GM18861 (cell line): Measurements from ENCODE around the gene ACTR3C.
"Not testable (repeated sequence)": the region's sequence is repeated elsewhere in the genome, so short reads cannot be mapped to it uniquely, and the experiment has no call there.

ENCODE experiments used
- ATAC-seq: cut with Tn5 transposase; IDR thresholded peaks from one replicate; pipeline ENCODE4 v1.9.1; 2021; ENCODE audit not compliant: unreplicated experiment

The ACTR3C gene

DNA sequence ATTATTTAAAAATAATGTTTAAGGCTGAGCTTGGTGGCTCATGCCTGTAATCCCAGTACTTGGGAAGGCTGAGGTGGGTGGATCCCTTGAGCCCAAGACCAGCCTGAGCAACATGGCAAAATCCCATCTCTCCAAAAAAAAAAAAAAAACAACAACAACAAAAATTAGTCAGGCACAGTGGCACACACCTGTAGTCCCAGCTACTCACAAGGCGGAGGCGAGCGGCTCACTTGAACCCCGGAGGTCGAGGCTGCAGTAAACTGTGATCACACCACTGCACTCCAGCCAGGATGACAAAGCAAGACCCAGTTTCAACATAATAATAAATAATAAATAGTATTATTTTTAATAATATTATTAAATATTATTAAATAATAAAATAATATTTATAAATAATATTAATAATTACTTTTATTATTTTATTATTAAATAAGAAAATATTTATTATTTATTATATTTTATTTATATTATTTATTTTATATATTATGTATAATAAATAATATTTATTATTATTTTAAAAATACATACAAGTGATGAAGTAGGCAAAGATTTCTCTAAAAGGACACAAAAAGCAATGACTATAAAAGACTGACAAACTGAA is 8.6 kb downstream of the ACTR3C start:
- ATAC-seq, result no peak

- no peak for ATAC-seq
Measured at GRCh38 chr7:150313870-150314269, 9.5 kb downstream of the ACTR3C start.

GRCh38 chr7:150313367-150313809 is 10.0 kb downstream of the ACTR3C start:
- ATAC-seq, result no peak

DNA sequence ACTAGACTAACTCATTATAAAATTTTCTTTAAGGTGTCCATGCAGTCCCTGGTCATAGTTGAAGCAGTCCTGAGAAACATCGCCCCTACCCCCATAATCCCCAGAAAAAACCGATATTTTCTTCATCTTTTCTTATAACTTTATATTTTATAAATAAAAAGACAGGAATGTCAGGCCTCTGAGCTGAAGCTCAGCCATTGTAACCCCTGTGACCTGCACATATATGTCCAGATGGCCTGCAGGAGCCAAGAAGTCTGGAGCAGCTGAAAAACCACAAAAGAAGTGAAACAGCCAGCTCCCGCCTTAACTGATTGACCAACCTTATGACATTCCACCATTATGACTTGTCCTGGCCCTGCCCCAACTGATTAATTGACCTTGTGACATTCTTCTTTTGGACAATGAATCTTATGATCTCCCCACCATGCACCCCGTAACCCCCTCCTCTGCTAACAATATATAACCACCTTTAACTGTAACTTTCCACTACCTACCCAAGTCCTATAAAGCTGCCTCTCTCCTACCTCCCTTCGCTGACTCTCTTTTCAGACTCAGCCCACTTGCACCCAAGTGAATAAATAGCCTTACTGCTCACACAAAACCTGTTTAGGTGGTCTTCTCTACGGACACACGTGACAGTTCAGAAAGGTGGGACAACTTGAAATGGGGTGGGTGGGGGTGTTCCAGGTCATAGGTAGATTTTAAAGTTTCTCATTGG is 10.5 kb downstream of the ACTR3C start:
- not testable (repeated sequence) for ATAC-seq

DNA sequence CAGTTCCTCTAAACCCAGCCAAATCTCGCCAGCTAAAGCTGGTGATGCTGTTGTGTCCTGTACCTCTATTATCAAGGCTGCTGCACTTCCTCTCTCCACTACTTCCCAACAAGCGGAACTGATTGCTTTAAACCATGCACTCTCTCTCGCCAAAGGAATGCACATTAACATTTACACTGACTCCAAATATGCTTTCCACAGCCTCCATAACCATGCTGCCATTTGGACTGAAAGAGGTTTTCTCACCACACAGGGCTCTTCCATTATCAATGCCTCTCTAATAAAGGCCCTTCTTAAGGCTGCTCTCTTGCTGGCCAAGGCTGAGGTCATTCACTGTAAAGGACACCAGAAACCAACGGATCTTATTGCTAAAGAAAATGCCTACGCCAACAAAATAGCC is 11.6 kb downstream of the ACTR3C start:
- ATAC-seq, result no peak

GRCh38 chr7:150311146-150311545 is 12.2 kb downstream of the ACTR3C start:
- no peak for ATAC-seq

- no peak for ATAC-seq
Measured at GRCh38 chr7:150308575-150308974, 14.8 kb downstream of the ACTR3C start.

GRCh38 chr7:150307904-150308303 is 15.4 kb downstream of the ACTR3C start:
- no peak for ATAC-seq

GRCh38 chr7:150307129-150307528 is 16.2 kb downstream of the ACTR3C start:
- ATAC-seq, result no peak

GRCh38 chr7:150306377-150306776 is 17.0 kb downstream of the ACTR3C start:
- not testable (repeated sequence) for ATAC-seq

GRCh38 chr7:150305903-150306284 is 17.5 kb downstream of the ACTR3C start:
- not testable (repeated sequence) for ATAC-seq

DNA sequence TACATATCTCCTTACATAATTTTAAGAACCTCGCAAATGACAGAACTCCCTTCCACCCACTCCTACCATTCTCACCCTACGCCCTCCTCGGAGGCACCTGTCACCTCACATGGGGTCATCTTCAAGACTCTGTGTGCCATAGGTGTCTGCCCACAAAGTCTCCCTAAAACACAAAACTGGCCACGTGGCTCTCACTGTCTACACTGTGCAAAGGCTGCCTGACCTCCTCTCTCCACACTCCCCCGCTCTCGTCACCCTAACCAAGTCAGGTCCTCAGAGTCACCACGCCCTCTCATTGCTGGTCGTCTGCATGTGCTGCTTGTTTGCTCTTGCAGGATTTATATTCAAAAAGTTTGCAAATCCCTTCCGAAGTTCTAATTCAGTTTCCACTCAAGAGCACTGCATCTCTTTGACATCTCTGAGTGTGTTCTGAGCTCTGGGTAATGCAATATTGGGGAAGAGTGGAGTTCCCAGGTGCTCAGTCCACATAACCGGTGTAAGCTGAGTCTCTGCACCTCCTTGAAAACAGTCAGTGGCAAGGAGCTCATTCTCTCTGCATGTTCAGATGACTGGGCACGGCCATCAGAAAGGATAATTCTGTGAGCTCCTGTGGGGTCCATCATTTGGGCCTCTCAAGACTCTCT is 18.0 kb downstream of the ACTR3C start:
- not testable (repeated sequence) for ATAC-seq

GRCh38 chr7:150304499-150305258 is 18.7 kb downstream of the ACTR3C start:
- not testable (repeated sequence) for ATAC-seq

DNA sequence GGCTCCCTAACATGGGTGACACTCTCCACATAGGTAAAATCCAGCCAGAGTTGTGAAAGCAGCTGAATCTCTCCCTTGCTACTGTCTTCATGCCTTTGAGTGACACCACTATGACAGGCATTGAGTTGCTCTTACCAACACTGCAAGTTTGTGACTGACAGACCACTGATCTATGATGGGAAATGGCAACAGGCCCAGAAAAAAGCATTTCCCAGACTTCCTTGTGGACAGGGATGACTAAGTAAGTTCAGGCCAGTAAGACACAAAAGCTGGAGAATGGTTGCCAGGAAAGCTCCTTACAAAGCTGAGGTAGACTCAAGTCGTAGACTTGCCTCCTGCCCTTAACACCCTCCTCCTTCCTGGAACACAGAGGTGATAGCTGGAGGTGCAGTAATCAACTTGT is 20.4 kb downstream of the ACTR3C start:
- not testable (repeated sequence) for ATAC-seq

GRCh38 chr7:150297978-150298377 is 25.4 kb downstream of the ACTR3C start:
- ATAC-seq, result not testable (repeated sequence)

DNA sequence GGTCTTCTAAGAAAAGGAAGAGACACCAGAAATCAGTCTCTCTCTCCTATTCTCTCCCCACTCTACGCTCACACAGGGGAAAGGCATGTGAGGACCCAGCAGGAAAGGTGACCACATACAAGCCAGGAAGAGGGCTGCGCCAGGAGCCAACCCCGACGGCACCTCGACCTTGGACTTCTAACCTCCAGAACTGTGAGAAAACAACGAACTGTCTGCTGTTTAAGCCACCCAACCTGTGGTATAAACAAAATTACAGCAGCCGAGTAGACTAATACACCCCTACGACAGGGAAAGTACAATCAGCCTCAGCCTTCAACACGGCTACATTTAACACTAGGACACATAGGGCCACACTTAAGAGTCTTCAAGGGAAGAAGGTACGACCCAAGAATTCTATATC is 26.5 kb downstream of the ACTR3C start:
- ATAC-seq, result not testable (repeated sequence)

DNA sequence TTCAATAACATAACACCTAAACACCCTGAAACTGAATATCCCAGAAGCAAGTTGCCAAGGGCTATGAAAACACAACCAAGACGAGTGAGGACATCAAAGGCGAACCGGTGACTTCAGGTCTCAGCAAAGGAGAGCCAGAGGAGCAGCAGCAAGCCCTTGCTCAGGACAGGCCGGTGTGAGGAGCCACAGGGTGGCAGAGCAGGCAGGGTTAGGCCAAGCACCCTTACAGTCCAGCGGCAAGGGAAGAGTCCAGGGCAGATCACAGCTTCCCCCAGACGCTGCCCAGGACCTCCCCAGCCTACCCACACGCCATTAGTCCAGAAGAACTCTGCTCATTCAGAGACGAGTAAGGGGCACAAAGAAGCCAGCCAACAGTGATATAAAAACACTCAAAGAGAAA is 27.7 kb downstream of the ACTR3C start:
- ATAC-seq, result not testable (repeated sequence)

GRCh38 chr7:150295027-150295426 is 28.3 kb downstream of the ACTR3C start:
- ATAC-seq, result not testable (repeated sequence)

GRCh38 chr7:150290317-150290716 is 33.0 kb downstream of the ACTR3C start:
- not testable (repeated sequence) for ATAC-seq

DNA sequence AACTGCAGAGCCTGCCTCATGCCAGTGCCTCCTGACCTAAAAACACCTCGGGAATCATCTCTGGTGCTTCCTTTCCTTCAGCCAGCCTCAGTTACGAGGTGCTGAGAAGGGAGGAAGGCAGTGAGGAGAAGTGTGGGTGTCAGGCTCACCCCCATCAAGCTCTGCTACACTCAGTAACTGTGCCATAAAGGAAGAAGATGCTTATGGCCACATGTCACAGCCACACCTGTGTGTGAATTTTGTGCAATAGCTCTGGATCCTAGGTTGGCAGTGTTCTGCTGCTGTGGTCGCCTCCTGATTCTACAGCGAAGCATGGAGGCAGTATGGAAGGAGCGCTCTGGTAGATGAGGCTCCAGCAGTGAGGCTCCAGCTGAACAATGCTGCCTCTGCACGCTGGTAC is 34.5 kb downstream of the ACTR3C start:
- not testable (repeated sequence) for ATAC-seq

- ATAC-seq, result not testable (repeated sequence)
Measured at GRCh38 chr7:150287815-150288214, 35.5 kb downstream of the ACTR3C start.
